SU-DHL-6 (cell line): ENCODE results near the gene MMEL1.

Experiments used
- EZH2phosphoT487 ChIP-seq: fragments of 200-600 bp; sonication (generic), shearing (Covaris generic); conservative IDR thresholded peaks from 2 replicates; pipeline ENCODE4 v1.6.1; 2018; ENCODE audit warnings: mild to moderate bottlenecking, antibody characterized with exemption, low read length, moderate library complexity, mixed read lengths
- TF ChIP-seq, protein P1 (sequence below): fragments of 200-600 bp; sonication (generic); IDR thresholded peaks from one replicate; pipeline ENCODE4 v1.5.1; 2017; ENCODE audit warnings: antibody characterized with exemption, mild to moderate bottlenecking, low read length, moderate library complexity; ENCODE audit not compliant: insufficient read depth, poor library complexity, severe bottlenecking

DNA sequence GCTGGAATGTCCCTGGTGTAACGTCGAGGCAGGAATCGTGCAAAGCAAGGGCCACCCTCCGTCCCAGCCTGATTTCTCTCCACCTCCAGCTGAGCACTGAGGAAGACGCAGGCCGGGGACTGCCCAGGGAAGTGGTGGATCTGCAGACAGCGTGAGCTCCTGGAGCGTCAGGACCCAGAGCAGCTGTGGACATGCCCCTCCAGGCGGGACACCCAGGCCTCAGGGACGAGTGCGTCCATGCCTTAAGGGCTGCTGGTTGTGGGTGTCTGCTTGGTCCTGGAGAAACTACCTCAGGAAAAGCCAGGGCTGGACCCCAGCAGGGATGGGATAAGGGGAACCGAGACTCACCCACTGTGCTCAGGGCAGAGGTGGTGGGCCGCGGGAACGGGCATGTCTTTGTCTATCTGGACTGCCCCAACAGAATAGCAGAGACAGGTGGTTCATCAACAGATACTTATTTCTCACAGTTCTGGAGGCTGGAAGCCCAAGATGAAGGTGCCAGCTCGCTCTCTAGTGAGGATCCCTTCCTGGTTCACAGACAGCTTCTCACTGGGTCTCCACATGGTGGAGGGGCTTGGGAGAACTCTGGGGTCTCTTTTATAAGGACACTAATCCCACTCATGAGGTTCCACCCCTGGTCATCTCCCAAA, 5.8 kb upstream of the MMEL1 start:
- TF ChIP-seq, protein P1, sequence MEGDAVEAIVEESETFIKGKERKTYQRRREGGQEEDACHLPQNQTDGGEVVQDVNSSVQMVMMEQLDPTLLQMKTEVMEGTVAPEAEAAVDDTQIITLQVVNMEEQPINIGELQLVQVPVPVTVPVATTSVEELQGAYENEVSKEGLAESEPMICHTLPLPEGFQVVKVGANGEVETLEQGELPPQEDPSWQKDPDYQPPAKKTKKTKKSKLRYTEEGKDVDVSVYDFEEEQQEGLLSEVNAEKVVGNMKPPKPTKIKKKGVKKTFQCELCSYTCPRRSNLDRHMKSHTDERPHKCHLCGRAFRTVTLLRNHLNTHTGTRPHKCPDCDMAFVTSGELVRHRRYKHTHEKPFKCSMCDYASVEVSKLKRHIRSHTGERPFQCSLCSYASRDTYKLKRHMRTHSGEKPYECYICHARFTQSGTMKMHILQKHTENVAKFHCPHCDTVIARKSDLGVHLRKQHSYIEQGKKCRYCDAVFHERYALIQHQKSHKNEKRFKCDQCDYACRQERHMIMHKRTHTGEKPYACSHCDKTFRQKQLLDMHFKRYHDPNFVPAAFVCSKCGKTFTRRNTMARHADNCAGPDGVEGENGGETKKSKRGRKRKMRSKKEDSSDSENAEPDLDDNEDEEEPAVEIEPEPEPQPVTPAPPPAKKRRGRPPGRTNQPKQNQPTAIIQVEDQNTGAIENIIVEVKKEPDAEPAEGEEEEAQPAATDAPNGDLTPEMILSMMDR: no peak
- TF ChIP-seq EZH2phosphoT487: no peak
